GM21737 (cell line): ENCODE data around the gene NDUFS8.

Source experiments
- ATAC-seq: cut with Tn5 transposase; IDR thresholded peaks from one replicate; pipeline ENCODE4 v1.9.1; 2021; ENCODE audit warnings: mild to moderate bottlenecking, moderate library complexity; ENCODE audit not compliant: unreplicated experiment

The NDUFS8 gene

DNA sequence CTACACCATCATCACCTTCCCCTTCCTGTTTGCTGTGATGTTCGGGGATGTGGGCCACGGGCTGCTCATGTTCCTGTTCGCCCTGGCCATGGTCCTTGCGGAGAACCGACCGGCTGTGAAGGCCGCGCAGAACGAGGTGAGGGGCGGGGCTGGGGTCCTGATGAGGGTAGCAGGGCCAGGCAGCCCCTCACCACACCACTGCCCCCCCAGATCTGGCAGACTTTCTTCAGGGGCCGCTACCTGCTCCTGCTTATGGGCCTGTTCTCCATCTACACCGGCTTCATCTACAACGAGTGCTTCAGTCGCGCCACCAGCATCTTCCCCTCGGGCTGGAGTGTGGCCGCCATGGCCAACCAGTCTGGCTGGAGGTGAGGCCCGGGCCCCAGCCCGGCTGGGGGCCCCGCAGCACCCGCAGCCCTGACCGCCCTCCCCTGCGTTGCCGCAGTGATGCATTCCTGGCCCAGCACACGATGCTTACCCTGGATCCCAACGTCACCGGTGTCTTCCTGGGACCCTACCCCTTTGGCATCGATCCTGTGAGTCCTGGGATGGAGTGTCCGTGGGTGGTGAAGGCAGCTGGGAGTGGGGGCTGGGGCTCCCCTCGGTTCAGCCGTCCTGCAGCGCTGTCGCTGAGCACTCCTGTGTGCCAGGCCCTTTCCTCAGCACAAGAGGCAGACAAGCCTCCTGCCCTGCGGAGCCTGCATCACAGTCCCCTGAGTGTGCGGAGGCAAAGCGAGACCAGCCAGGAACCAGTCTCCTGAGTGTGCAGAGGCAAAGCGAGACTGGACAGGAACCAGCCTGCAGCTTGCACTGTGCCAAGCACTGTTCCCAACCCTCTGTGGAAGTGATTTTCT lies 17.2 kb downstream of the NDUFS8 start:
- ATAC-seq, result no peak

DNA sequence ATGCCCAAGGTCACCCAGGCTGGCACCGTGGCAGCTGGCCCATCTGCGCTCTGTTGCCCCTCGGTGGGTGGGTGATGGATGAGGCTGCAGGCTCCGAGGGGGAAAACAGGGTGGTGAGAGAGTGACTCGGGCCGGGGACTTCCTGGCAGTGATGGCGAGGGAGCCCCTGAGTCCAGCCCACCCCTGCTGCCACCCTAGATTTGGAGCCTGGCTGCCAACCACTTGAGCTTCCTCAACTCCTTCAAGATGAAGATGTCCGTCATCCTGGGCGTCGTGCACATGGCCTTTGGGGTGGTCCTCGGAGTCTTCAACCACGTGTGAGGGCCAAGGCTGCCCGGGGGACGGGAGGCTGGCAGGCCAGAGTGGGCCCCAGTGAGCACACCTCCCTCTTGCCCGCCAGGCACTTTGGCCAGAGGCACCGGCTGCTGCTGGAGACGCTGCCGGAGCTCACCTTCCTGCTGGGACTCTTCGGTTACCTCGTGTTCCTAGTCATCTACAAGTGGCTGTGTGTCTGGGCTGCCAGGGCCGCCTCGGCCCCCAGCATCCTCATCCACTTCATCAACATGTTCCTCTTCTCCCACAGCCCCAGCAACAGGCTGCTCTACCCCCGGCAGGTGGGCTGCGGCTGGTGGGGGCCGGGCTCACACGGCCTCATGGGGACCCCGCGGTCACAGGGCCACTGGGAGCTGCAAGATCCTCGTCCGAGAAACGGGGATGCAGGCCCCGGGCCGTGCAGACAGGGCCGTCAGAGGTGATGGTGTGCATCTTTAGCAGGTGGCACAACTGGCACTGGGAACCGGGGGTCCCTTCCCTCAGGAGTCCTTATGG lies 18.4 kb downstream of the NDUFS8 start:
- ATAC-seq, result no peak

DNA sequence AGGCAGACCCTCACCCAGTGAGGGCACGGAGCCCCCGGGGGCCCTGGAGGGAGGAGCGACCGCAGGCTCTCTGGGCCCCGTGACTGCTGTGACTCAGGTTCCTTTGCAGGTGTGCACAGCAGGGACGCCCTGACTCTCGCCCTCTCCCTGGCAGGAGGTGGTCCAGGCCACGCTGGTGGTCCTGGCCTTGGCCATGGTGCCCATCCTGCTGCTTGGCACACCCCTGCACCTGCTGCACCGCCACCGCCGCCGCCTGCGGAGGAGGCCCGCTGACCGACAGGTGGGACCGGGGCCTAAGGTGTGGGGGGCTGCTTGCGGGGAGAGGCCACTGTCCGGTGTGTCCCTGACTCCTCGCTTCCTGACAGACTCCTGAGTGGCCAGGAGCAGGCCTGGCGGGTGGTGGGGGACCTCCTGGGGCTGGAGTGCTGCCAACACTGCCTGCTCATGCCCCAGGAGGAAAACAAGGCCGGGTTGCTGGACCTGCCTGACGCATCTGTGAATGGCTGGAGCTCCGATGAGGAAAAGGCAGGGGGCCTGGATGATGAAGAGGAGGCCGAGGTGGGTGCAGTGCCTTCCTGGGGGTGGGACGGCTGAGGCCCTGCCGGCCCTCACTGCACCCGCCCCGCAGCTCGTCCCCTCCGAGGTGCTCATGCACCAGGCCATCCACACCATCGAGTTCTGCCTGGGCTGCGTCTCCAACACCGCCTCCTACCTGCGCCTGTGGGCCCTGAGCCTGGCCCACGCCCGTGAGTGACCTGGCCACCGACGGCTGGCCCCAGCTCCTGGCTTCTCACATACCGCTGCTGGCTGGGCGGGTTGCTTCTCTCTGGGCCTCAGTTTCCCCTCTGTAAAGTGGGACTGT lies 19.3 kb downstream of the NDUFS8 start:
- ATAC-seq, result no peak

GRCh38 chr11:68050371-68050841 lies 19.9 kb downstream of the NDUFS8 start:
- ATAC-seq, result no peak

DNA sequence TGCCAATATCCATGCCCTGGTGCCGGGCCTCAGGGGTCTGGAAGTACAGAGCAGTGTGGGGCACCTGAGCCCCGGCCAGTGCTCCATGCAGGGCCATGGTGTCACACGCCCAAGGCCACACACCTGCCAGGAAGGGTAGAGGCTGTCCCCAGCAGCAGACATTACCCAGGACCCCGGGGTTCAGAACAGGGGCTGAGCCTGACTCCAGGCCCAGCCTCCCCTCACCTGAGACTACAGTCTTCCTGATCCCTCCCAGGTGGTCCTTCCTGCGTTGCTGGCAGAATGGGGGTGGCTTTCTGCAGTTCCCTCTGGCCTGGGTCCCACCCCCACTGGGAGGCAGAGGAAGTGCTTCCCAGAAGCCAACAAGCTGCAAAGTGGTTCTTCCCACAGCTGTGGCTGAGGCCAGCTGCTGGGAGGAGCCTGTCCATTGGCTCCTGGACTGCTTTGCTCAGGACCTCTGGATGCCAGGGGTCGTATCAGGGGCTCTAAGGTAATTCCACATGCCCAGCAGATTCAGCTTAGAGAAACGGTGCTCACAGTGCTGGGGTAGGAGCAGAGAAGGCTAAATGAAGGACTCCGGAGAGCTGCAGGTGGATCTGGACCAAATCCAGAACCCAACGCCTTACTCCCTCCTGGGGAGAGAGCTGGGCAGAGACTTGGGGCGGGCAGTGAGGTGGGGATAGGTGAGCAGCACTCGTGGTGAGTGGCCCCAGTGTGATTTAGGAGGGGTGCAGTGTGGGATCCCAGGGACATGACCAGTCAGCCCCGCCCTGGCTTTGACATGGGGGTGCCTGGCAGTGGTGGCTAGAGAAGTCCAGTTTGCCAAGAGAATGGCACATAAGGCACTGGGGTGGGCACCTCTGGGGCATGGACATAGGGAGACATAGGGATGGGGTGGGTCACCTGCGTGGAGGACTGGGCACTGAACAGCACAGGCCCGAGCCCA lies 21.0 kb downstream of the NDUFS8 start:
- no peak for ATAC-seq

DNA sequence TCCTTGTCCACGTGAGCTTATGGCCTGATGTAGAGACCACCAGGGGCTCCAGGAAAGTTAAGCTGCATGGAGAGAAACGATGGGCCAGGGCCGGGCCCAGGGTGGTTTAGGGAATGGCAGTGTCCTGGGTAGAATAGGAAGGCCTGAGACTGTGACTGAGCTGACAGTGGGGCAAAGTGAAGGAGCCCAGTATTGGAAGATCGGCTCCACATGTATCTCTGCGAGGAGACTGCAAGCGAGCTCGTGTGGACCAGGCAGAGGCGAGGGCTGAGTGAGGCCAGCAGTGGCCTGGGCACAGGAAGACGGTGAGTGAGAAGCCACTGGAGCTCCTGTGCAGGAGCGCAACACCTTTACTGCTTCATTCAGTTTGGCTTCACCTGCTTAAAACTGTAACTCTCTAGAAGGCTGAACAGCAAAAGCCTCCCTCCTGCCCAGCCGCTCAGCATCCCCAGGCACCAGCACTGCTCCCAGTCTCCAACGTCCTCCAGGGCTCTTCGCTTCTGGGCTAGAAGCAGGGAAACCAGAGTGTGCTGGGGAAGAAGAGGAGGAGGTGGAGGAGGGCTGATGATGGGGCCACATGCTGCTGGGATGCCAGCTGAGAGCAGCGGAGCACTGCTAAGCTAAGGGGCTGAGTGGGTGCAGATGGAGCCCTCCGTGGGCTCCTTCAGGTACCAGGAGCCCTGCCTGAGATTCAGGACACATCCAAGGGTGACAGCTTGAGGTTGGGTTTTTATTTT lies 21.8 kb downstream of the NDUFS8 start:
- no peak for ATAC-seq

DNA sequence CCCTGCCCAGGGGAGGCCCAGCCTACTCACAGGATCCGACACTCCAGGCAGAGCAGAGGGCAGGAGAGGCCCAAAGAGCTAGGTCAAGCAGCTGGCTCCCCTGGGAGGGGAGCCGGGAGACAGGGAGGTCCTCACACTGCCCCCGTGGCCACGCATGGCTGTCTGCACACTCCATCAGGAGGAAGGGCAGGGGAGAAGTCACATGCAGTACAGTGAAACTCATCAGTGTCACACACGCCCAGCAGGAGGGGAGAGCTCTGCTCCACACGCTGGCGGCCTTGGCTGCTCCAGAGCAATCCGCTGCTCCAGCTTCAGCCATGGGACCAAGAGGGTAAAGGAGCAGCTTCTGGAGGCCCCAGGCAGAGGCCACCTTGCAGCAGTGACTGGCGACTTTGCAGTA lies 22.6 kb downstream of the NDUFS8 start:
- no peak for ATAC-seq

DNA sequence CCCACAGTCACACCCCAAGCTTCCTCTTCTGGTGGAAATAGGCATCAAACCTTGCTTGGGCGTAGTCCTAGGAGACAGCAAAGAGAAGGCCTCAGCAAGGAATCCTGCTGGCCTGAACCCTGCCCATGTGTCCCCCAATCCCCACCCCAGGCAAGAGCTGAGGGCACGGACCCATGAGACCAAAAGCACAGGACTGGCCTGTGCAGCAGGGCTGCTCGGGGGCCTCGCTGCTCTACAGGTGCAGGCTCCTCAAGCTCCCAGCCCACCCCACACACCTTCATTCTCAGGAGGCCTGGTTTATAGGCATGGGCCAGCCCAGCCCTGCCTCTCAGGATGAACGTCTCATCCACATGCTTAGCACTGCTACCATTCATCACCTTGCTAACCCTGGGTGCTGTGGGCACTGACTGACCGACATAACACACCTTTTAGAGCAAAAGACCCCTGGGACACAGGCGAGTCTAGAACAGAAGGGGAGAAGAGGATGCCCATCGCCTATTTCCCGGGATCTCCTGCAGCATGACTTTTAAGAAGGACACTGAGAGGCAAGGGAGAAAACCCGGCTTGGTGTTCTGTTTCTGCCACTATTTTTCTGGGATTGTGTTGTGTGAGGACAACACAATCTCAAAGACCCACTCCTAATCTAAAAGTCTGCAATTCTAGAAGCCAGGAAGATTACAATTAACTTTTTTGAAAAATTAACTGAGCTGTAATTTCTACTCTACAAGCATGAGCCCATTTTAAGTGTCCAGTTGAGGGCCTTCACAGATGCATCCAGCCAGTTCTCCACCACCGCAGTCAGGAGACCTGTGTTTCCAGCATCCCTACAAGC lies 23.7 kb downstream of the NDUFS8 start:
- no peak for ATAC-seq

DNA sequence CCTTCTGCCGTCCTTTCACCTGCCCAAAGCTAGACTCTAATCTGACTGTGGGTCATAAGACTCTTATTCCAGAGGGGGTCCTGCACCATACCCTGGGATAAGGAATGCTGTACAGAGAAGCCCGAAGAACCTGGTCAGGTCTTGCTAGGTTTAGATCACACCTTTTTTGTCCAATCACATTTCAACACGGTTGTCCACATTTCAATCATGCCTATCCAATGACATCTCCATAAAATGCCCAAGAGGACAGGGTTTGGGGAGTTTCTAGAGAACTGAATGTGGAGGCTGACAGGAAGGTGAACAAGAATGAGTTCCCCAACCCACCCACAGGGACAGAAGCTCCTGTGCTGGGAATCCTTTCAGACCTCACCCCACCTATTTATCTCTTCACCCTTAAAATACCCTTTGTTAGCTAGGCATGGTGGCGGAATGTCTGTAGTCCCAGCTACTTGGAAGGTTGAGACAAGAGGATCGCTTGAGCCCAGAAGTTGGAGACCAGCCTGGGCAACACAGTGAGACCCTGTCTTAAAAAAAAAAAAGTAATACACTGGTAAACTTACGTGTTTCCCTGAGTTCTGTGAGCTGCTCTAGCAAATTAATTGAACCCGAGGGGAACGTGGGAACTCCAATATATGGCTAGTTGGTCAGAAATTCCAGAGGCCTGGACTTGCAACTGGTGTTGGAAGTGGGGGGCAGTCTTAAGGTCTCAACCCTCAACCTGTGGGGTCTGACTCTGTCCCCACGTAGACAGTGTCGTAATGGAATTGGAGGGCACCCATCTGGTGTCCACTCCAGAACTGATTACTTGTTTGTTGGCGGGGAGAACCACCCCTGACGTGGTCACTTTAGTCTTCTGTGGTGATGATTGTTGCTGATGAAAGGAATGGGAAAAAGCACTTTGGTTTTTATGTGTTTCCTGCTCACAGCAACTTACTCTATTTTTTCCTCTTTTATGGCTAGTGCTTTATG lies 26.1 kb downstream of the NDUFS8 start:
- ATAC-seq, result no peak

GRCh38 chr11:68057807-68058206 lies 27.3 kb downstream of the NDUFS8 start:
- no peak for ATAC-seq

DNA sequence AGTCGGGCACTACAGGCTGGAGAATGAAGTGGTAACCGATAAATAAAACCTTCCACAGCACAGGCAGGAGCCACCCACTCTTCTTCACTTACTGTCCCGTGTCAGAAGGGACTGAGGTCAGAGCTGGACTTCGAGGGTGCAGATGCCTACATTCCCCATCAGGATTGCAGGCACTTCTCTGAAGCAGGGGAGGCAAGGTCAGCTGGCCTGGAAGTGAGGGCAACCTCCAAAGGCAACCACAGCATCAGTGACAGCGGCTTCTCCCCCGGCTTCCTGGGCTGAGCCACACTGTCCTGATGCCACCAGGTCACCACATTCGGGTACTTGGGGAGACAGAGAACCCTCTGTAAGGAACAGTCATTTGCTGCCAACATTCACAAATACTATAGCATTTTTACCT lies 31.0 kb downstream of the NDUFS8 start:
- no peak for ATAC-seq

- no peak for ATAC-seq
Measured at GRCh38 chr11:68064926-68065325, 34.4 kb downstream of the NDUFS8 start.

- ATAC-seq, result no peak
Measured at GRCh38 chr11:68065841-68066240, 35.4 kb downstream of the NDUFS8 start.

DNA sequence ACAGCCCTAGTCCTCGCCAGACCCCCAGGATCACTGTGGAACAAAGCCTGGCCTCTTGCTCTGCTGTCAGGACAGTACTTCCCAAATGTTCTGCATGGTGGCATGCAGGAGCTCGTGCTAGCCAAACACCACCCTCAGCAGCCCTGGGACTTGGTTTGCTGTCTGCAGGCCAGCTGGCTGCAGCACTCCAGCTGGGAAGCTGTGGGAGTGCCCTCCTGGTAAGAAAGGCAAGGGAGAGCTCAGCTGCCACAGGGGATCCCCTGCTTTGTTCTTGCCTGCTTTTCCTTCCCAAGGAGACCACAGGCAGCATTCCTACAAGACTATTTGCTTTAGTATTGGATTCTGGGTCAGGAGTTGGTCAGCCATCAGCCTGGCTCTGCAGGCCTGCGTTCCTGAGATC lies 36.3 kb downstream of the NDUFS8 start:
- ATAC-seq, result no peak

DNA sequence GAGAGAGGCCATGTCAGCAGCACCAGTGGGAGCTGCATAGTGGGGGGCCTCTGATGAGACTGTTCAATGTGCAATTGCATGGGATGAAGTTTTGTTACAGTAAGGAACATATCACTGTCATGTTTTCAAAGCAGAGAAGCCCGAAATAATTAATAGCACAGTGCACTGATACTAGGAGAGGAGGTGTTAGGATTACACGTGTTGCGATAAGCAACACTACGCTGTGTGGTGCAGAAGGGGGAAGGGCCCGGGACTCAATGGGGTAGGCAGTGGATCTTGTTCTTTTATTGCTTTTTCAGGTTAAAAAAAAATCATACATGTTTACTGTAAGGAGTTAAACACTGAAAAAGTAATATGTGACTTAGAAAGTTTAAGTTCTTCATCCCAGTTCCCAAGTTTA lies 37.5 kb downstream of the NDUFS8 start:
- no peak for ATAC-seq

DNA sequence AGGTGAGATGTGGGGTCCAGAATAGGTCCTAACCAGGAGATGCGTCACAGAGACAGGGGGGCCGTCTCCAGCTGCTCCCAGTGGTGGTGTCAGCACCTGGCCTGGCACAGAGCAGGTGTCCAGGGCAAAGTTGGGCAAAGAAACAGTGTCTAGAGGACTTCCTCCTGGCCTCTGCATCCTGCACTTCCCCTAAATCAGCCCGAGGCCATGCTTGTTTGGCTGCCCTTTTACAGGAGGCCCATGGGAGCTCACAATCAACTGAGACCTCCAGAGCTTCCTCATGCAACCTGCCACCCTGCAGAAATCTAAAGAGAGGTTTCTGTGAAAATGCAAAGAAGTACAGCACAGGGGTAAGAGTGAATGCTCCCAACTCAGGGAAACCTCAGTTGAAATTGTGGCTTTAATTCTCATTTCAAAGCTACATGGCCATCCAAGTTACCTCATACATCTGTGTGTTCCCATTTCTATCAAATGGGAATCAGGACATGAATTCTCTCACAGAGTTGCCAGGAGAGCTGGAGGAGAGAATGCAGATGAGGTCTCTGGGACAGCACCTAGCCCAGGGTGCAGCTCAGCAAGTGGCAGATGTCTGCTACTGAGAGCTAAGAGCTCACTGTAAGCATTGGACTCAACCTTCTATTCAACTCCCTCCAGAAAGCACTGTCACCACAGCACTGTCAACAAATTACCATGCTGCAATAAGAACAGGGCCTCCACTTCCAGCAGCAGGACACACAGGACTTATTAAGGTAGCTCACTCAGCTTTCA lies 41.0 kb downstream of the NDUFS8 start:
- no peak for ATAC-seq
